ENCODE data around the gene GRK1. TPM values are rescaled to one million over a fixed set of nuclear protein-coding genes. Genes with fewer than 3 reads are reported as not detected.

The GRK1 gene
- total and polyA plus RNA-seq, 8 donors, result 0.02 to 0.04 TPM; not detected in 6

DNA sequence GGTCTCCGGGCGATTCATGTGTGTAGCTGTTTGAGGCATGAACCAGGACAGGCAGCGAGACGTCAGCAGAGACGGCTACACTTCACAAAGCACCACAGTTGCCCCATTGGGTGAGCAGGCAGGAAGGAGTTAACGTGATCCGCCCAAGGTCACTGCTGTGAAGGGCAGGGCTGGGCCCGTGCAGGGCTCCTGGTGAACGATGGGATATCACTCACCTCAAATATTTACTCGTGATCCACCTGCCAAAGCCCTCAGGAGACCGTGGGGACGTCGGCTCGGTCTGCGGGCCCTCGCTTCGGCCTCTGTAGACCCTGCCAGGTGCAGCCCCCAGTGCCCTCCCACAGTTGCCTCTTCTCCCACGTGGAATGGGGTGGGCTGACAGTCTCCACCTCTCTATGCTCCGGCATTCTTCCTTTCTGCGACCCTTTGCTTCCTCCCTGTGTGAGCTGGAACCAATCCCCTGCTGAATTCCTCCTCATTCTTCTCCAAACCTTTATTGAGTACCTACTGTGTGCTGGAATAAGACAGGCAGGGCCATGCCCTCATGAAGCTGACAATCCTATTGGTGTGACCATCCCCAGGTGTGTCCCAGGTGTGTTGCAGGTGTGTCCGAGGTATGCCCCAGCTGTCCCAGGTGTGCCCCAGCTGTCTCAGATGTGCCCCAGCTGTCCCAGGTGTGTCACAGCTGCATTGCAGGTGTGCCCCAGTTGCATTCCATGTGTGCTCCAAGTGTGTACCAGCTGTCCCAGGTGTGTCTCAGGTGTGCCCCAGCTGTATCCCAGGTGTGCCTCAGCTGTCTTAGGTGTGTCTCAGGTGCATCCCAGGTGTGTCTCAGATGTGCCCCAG is 2.0 kb upstream of the GRK1 start:
- H3K4me1 ChIP-seq, result no peaks in the 10 kb centered on the region
- no peak overlapping the region for H3K4me3 ChIP-seq
- H3K27me3 ChIP-seq, result no peaks in the 10 kb centered on the region
- TF ChIP-seq, protein P1, sequence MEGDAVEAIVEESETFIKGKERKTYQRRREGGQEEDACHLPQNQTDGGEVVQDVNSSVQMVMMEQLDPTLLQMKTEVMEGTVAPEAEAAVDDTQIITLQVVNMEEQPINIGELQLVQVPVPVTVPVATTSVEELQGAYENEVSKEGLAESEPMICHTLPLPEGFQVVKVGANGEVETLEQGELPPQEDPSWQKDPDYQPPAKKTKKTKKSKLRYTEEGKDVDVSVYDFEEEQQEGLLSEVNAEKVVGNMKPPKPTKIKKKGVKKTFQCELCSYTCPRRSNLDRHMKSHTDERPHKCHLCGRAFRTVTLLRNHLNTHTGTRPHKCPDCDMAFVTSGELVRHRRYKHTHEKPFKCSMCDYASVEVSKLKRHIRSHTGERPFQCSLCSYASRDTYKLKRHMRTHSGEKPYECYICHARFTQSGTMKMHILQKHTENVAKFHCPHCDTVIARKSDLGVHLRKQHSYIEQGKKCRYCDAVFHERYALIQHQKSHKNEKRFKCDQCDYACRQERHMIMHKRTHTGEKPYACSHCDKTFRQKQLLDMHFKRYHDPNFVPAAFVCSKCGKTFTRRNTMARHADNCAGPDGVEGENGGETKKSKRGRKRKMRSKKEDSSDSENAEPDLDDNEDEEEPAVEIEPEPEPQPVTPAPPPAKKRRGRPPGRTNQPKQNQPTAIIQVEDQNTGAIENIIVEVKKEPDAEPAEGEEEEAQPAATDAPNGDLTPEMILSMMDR (IDR thresholded peaks at IDR 0.05), result no peak
- DNase-seq, result peak in 4 of 6 donors; percentile 22 to 57 (median 42)
- no peak for FAIRE-seq
- no peaks in the 10 kb centered on the region for H3K36me3 ChIP-seq
- intact Hi-C loops (cut with DNase I), result no loop called here
- no peak overlapping the region for H3K27ac ChIP-seq
- peak; percentile 70 to 88 (median 80) for ATAC-seq
- WGBS, 2 donors, result 21 to 29% methylated on average over 21 of the region's 21 CpGs
- no peaks in the 10 kb centered on the region for H3K9me3 ChIP-seq

DNA sequence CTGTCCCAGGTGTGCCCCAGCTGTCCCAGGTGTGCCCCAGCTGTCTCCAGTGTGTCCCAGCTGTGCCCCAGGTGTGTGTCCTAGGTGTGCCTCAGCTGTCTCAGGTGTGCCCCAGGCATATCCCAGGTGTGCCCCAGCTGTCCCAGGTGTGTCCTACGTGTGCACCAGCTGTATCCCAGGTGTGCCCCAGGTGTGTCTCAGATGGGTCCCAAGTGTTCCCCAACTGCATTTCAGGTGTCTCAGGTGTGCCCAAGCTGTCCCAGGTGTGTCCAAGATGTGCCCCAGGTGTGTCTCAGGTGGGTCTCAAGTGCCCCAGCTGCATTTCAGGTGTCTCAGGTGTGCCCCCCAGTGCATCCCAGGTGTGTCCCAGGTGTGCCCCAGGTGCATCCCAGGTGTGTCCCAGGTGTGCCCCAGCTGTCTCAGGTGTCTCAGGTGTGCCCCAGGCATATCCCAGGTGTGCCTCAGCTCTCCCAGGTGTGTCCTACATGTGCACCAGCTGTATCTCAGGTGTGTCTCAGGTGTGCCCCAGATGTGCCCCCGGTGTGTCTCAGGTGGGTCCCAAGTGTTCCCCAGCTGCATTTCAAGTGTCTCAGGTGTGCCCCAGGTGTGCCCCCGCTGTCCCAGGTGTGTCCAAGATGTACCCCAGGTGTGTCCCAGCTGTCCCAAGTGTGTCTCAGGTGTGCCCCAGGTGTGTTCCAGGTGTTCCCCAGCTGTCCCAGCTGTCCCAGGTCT is 1.3 kb upstream of the GRK1 start:
- TF ChIP-seq, protein P1 (IDR thresholded peaks at IDR 0.05), result no peak
- Histone ChIP-seq H3K9me3 (no peaks in the 10 kb centered on the region), H3K36me3 (no peaks in the 10 kb centered on the region), H3K4me1 (no peaks in the 10 kb centered on the region), H3K27me3 (no peaks in the 10 kb centered on the region), H3K27ac (no peak overlapping the region), H3K4me3 (no peak overlapping the region)
- peak in 3 of 6 donors; percentile 7 to 47 (median 19) for DNase-seq
- ATAC-seq, result peak in 1 of 4 donors; percentile 19
- intact Hi-C loops (cut with DNase I), result no loop called here
- 89% methylated on average over 3 of the region's 3 CpGs for WGBS, 2 donors
- no peak for FAIRE-seq

DNA sequence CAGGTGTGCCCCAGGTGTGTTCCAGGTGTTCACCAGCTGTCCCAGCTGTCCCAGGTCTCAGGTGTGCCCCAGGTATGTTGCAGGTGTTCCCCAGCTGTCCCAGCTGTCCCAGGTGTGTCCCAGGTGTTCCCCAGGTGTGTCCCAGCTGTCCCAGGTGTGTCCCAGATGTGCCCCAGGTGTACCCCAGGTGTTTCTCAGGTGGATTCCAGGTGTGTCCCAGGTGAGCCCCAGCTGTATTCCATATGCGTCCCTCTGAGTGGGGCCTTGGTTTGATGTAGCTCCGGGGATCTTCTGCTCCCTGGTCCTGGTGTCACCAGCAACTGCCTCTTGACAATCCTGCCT is 719 bp upstream of the GRK1 start:
- Histone ChIP-seq H3K27ac (no peak overlapping the region), H3K36me3 (no peaks in the 10 kb centered on the region), H3K27me3 (no peaks in the 10 kb centered on the region), H3K4me3 (no peak overlapping the region), H3K4me1 (no peaks in the 10 kb centered on the region), H3K9me3 (no peaks in the 10 kb centered on the region)
- peak in 1 of 4 donors; percentile 6 for ATAC-seq
- TF ChIP-seq, protein P1 (IDR thresholded peaks at IDR 0.05), result no peak
- intact Hi-C loops (cut with DNase I), result no loop called here
- no peak for FAIRE-seq
- DNase-seq, result peak in 3 of 6 donors; percentile 13 to 39 (median 14)
- 88 to 92% methylated on average over 2 of the region's 2 CpGs for WGBS, 2 donors

- Histone ChIP-seq H3K4me1 (no peaks in the 10 kb centered on the region), H3K9me3 (no peaks in the 10 kb centered on the region), H3K27me3 (no peaks in the 10 kb centered on the region), H3K27ac (no peak overlapping the region), H3K36me3 (no peaks in the 10 kb centered on the region), H3K4me3 (no peak overlapping the region)
- FAIRE-seq, result no peak
- no peak for ATAC-seq
- intact Hi-C loops (cut with DNase I), result no loop called here
- WGBS, 2 donors, result 91 to 94% methylated on average over 29 of the region's 29 CpGs
- TF ChIP-seq, protein P1 (IDR thresholded peaks at IDR 0.05), result no peak
- DNase-seq, result peak in 3 of 6 donors; percentile 5 to 35 (median 17)
Observed at GRCh38 chr13:113667771-113668490, 912 bp downstream of the GRK1 start.

Data from pancreas (tissue), 10 donors.